ENCODE data around the gene AUTS2.

- TF ChIP-seq EZH2 (IDR thresholded peaks at IDR 0.05; ENCODE audit: borderline replicate concordance, low read length) (no peak), CTCF (IDR thresholded peaks at IDR 0.05; ENCODE audit: low read length) (no peak)
Measured at GRCh38 chr7:69878015-69878414, 279.7 kb downstream of the AUTS2 start.

All from OCI-LY1 (cell line).